ENCODE measurements around the gene RASGRP2. TPM values are rescaled to one million over a fixed set of nuclear protein-coding genes. Genes with fewer than 3 reads are reported as not detected.

Gene RASGRP2
- total RNA-seq, result 1 to 10 TPM; 7.5 to 8.2 TPM

GRCh38 chr11:64743591-64744543 is at the start of gene RASGRP2:
Gene RASGRP2 (minus strand): TSS chr11:64744142. CDS start chr11:64742866, 1,276 bp downstream.
- Mint-ChIP-seq H3K4me1 (ENCODE audit: low read depth) (peaks cover 25% of the 10 kb centered on the region), H3K27ac (peak within 1 kb of the TSS; percentile 68), H3K27me3 (peaks cover 8% of the 10 kb centered on the region), H3K4me3 (peak within 1 kb of the TSS; percentile 81), H3K36me3 (peaks cover 1% of the 10 kb centered on the region), H3K9me3 (no peaks in the 10 kb centered on the region)
- peak; percentile 90 for DNase-seq
- POLR2A ChIA-PET, result interaction anchor here (0.7 to 1.7 kb wide), 5 partner anchors 11 to 55 kb away, joined by 3 to 6 read pairs (median 6); partner anchors contain the start of gene PYGM
- intact Hi-C loops (cut with micrococcal nuclease), result loop anchor here (1.0 to 10.0 kb wide), 5 partner anchors 19 to 371 kb away; partner anchors contain the start of genes MEN1, NRXN2, SF1 and TM7SF2
- CTCF ChIA-PET, result interaction anchor here (0.7 to 7.2 kb wide), 25 partner anchors 9 to 439 kb away, joined by 3 to 45 read pairs (median 4); partner anchors contain the start of genes MAP4K2, MEN1, PRDX5 and PYGM

- Mint-ChIP-seq H3K4me1 (ENCODE audit: low read depth) (peaks cover 10% of the 10 kb centered on the region), H3K27me3 (no peaks in the 10 kb centered on the region), H3K4me3 (no peak overlapping the region), H3K9me3 (no peaks in the 10 kb centered on the region), H3K36me3 (peaks cover 17% of the 10 kb centered on the region), H3K27ac (no peak overlapping the region)
- intact Hi-C loops (cut with micrococcal nuclease), result no loop called here
- CTCF ChIA-PET, result interaction anchor here (1.3 kb wide), 1 partner anchor 25 kb away, joined by 3 read pairs; no protein-coding TSS in a partner anchor
- POLR2A ChIA-PET, result no interaction called here
- DNase-seq, result no peak
These were observed 48.5 kb upstream of the RASGRP2 start for GRCh38 chr11:64792482-64792881.

- Mint-ChIP-seq H3K4me3 (no peak overlapping the region), H3K27ac (no peak overlapping the region), H3K27me3 (no peaks in the 10 kb centered on the region), H3K4me1 (ENCODE audit: low read depth) (peaks cover 10% of the 10 kb centered on the region), H3K36me3 (peaks cover 17% of the 10 kb centered on the region), H3K9me3 (no peaks in the 10 kb centered on the region)
- ChIA-PET POLR2A (interaction anchor here (0.6 kb wide), 1 partner anchor 44 kb away, joined by 3 read pairs; no protein-coding TSS in a partner anchor), CTCF (interaction anchor here (1.3 kb wide), 1 partner anchor 24 kb away, joined by 3 read pairs; no protein-coding TSS in a partner anchor)
- intact Hi-C loops (cut with micrococcal nuclease), result no loop called here
- DNase-seq, result no peak
These were observed 47.9 kb upstream of the RASGRP2 start for GRCh38 chr11:64791781-64792291.

GRCh38 chr11:64790205-64791095 is 46.5 kb upstream of the RASGRP2 start:
- ChIA-PET POLR2A (no interaction called here), CTCF (no interaction called here)
- H3K4me1 Mint-ChIP-seq (ENCODE audit: low read depth), result peaks cover 8% of the 10 kb centered on the region
- H3K4me3 Mint-ChIP-seq, result no peak overlapping the region
- no peak for DNase-seq
- H3K27me3 Mint-ChIP-seq, result no peaks in the 10 kb centered on the region
- H3K9me3 Mint-ChIP-seq, result no peaks in the 10 kb centered on the region
- H3K36me3 Mint-ChIP-seq, result peaks cover 9% of the 10 kb centered on the region
- no peak overlapping the region for H3K27ac Mint-ChIP-seq
- intact Hi-C loops (cut with micrococcal nuclease), result no loop called here

GRCh38 chr11:64789331-64790204 is 45.6 kb upstream of the RASGRP2 start:
- H3K4me1 Mint-ChIP-seq (ENCODE audit: low read depth), result peaks cover 6% of the 10 kb centered on the region
- no peak overlapping the region for H3K27ac Mint-ChIP-seq
- H3K9me3 Mint-ChIP-seq, result no peaks in the 10 kb centered on the region
- no peak for DNase-seq
- no peaks in the 10 kb centered on the region for H3K27me3 Mint-ChIP-seq
- CTCF ChIA-PET, result no interaction called here
- intact Hi-C loops (cut with micrococcal nuclease), result no loop called here
- peaks cover 9% of the 10 kb centered on the region for H3K36me3 Mint-ChIP-seq
- POLR2A ChIA-PET, result interaction anchor here (1.0 kb wide), 1 partner anchor 10 kb away, joined by 3 read pairs; no protein-coding TSS in a partner anchor
- H3K4me3 Mint-ChIP-seq, result no peak overlapping the region

- Mint-ChIP-seq H3K36me3 (peaks cover 7% of the 10 kb centered on the region), H3K4me1 (ENCODE audit: low read depth) (peaks cover 5% of the 10 kb centered on the region), H3K4me3 (no peak overlapping the region), H3K9me3 (no peaks in the 10 kb centered on the region), H3K27me3 (no peaks in the 10 kb centered on the region), H3K27ac (no peak overlapping the region)
- DNase-seq, result no peak
- ChIA-PET POLR2A (interaction anchor here (1.0 kb wide), 1 partner anchor 9 kb away, joined by 3 read pairs; no protein-coding TSS in a partner anchor), CTCF (interaction anchor here (0.6 to 1.8 kb wide), 9 partner anchors 9 to 137 kb away, joined by 3 to 6 read pairs (median 3); partner anchors contain the start of gene CDC42BPG)
- intact Hi-C loops (cut with micrococcal nuclease), result no loop called here
These were observed 44.6 kb upstream of the RASGRP2 start for GRCh38 chr11:64788321-64789215.

GRCh38 chr11:64787526-64788320 is 43.8 kb upstream of the RASGRP2 start:
- peaks cover 6% of the 10 kb centered on the region for H3K36me3 Mint-ChIP-seq
- intact Hi-C loops (cut with micrococcal nuclease), result no loop called here
- H3K4me3 Mint-ChIP-seq, result no peak overlapping the region
- peaks cover 5% of the 10 kb centered on the region for H3K4me1 Mint-ChIP-seq (ENCODE audit: low read depth)
- no peak overlapping the region for H3K27ac Mint-ChIP-seq
- DNase-seq, result peak; percentile 72
- POLR2A ChIA-PET, result no interaction called here
- CTCF ChIA-PET, result interaction anchor here (0.7 to 1.8 kb wide), 8 partner anchors 10 to 105 kb away, joined by 3 to 6 read pairs (median 3); partner anchors contain the start of gene CDC42BPG
- H3K9me3 Mint-ChIP-seq, result no peaks in the 10 kb centered on the region
- no peaks in the 10 kb centered on the region for H3K27me3 Mint-ChIP-seq

- no peak for DNase-seq
- Mint-ChIP-seq H3K4me1 (ENCODE audit: low read depth) (peaks cover 5% of the 10 kb centered on the region), H3K27me3 (no peaks in the 10 kb centered on the region), H3K4me3 (no peak overlapping the region), H3K27ac (no peak overlapping the region), H3K9me3 (no peaks in the 10 kb centered on the region), H3K36me3 (peaks cover 6% of the 10 kb centered on the region)
- intact Hi-C loops (cut with micrococcal nuclease), result no loop called here
- ChIA-PET CTCF (interaction anchor here (0.7 to 1.7 kb wide), 4 partner anchors 17 to 98 kb away, joined by 3 to 4 read pairs (median 4); no protein-coding TSS in a partner anchor), POLR2A (no interaction called here)
These were observed 42.4 kb upstream of the RASGRP2 start for GRCh38 chr11:64786308-64786707.

- peaks cover 8% of the 10 kb centered on the region for H3K36me3 Mint-ChIP-seq
- intact Hi-C loops (cut with micrococcal nuclease), result no loop called here
- no peak for DNase-seq
- H3K4me3 Mint-ChIP-seq, result no peak overlapping the region
- ChIA-PET CTCF (interaction anchor here (1.1 to 1.5 kb wide), 3 partner anchors 12 to 41 kb away, joined by 3 to 4 read pairs (median 3); partner anchors contain the start of gene RASGRP2), POLR2A (interaction anchor here (0.9 kb wide), 1 partner anchor 333 kb away, joined by 5 read pairs; the partner anchor contains the start of gene ZNHIT2)
- peak overlapping the region; percentile 35 for H3K27ac Mint-ChIP-seq
- peaks cover 17% of the 10 kb centered on the region for H3K4me1 Mint-ChIP-seq (ENCODE audit: low read depth)
- H3K27me3 Mint-ChIP-seq, result no peaks in the 10 kb centered on the region
- H3K9me3 Mint-ChIP-seq, result no peaks in the 10 kb centered on the region
These were observed 41.1 kb upstream of the RASGRP2 start for GRCh38 chr11:64784813-64785581.

All from activated CD4-positive, alpha-beta memory T cell treated with anti-CD3 and anti-CD28 coated beads for 36 hours (primary cell).